ENCODE results near the gene VIPAS39.

The VIPAS39 gene

GRCh38 chr14:77498120-77498979, 40.9 kb upstream of the VIPAS39 start, which contains the start of gene ISM2:
Gene ISM2, minus strand, starts transcription at chr14:77498816. Its CDS starts 23 bp downstream, at chr14:77498793.
- H3K9me3 Mint-ChIP-seq: peaks cover 8% of the 10 kb centered on the region
- peaks cover 63% of the 10 kb centered on the region for H3K27me3 Mint-ChIP-seq (ENCODE audit: low read depth, poor library complexity)
- TF ChIP-seq CTCF (IDR thresholded peaks at IDR 0.05): no peak
- peaks cover 4% of the 10 kb centered on the region for H3K36me3 Mint-ChIP-seq (ENCODE audit: low read depth)
- H3K4me1 Mint-ChIP-seq: peaks cover 11% of the 10 kb centered on the region
- peak; percentile 77 for DNase-seq
- H3K4me3 Mint-ChIP-seq: peak within 1 kb of the TSS; percentile 80
- H3K27ac Mint-ChIP-seq: no peak within 1 kb of the TSS

- no peak for DNase-seq
- Mint-ChIP-seq H3K36me3 (ENCODE audit: low read depth) (no peaks in the 10 kb centered on the region), H3K9me3 (peaks cover 3% of the 10 kb centered on the region), H3K4me1 (peaks cover 8% of the 10 kb centered on the region), H3K4me3 (no peak overlapping the region), H3K27ac (no peak overlapping the region), H3K27me3 (ENCODE audit: low read depth, poor library complexity) (peaks cover 42% of the 10 kb centered on the region)
- no peak for TF ChIP-seq CTCF (IDR thresholded peaks at IDR 0.05)
These were observed 37.9 kb upstream of the VIPAS39 start for GRCh38 chr14:77495334-77495733.

- H3K4me3 Mint-ChIP-seq: no peak overlapping the region
- TF ChIP-seq CTCF (IDR thresholded peaks at IDR 0.05): no peak
- H3K4me1 Mint-ChIP-seq: peaks cover 10% of the 10 kb centered on the region
- DNase-seq: no peak
- H3K36me3 Mint-ChIP-seq (ENCODE audit: low read depth): no peaks in the 10 kb centered on the region
- no peak overlapping the region for H3K27ac Mint-ChIP-seq
- H3K27me3 Mint-ChIP-seq (ENCODE audit: low read depth, poor library complexity): peaks cover 11% of the 10 kb centered on the region
- H3K9me3 Mint-ChIP-seq: no peaks in the 10 kb centered on the region
These were observed 33.7 kb upstream of the VIPAS39 start for GRCh38 chr14:77491056-77491455.

- TF ChIP-seq CTCF (IDR thresholded peaks at IDR 0.05): no peak
- Mint-ChIP-seq H3K4me1 (peaks cover 15% of the 10 kb centered on the region), H3K4me3 (no peak overlapping the region), H3K27ac (no peak overlapping the region), H3K36me3 (ENCODE audit: low read depth) (no peaks in the 10 kb centered on the region), H3K9me3 (no peaks in the 10 kb centered on the region), H3K27me3 (ENCODE audit: low read depth, poor library complexity) (peaks cover 6% of the 10 kb centered on the region)
- no peak for DNase-seq
These were observed 33.1 kb upstream of the VIPAS39 start for GRCh38 chr14:77490347-77490986.

- Mint-ChIP-seq H3K27me3 (ENCODE audit: low read depth, poor library complexity) (peaks cover 3% of the 10 kb centered on the region), H3K9me3 (no peaks in the 10 kb centered on the region), H3K4me3 (no peak overlapping the region), H3K4me1 (peaks cover 30% of the 10 kb centered on the region), H3K27ac (peak overlapping the region; percentile 77), H3K36me3 (ENCODE audit: low read depth) (no peaks in the 10 kb centered on the region)
- DNase-seq: no peak
- no peak for TF ChIP-seq CTCF (IDR thresholded peaks at IDR 0.05)
These were observed 31.6 kb upstream of the VIPAS39 start for GRCh38 chr14:77489041-77489440.
